GM19099 (cell line): Measurements from ENCODE around the gene ADSS2.

Source experiments
- POLR2A ChIP-seq: IDR thresholded peaks from 3 replicates; pipeline ENCODE4 v1.6.1; 2011; ENCODE audit warnings: low read depth; ENCODE audit not compliant: insufficient read length; ENCODE audit errors: extremely low read depth

Gene ADSS2

GRCh38 chr1:244451539-244451950, at the start of gene ADSS2:
Gene ADSS2, minus strand, starts transcription at chr1:244451909. Its CDS starts 92 bp downstream, at chr1:244451817.
- TF ChIP-seq POLR2A, result peak; percentile 91

DNA sequence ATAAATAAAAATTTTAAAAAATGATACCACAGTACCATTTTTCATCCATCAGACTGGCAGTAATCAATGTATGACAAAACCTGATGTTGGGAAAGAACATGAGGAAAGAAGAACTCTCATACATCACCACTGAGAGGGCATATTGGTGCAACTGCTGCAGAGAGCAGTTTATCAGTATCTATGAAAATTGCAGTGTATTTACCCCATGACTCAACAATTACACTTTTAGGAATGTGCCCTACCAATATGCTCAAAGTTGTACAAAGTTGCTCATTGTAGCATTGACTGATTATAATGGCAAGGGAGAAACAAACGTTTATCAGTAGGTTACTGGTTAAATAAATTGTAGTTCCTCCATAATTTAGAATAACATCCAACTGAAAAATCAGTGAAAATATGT, 46.1 kb upstream of the ADSS2 start:
- no peak for TF ChIP-seq POLR2A

GRCh38 chr1:244496186-244496585, 44.5 kb upstream of the ADSS2 start:
- TF ChIP-seq POLR2A, result no peak

DNA sequence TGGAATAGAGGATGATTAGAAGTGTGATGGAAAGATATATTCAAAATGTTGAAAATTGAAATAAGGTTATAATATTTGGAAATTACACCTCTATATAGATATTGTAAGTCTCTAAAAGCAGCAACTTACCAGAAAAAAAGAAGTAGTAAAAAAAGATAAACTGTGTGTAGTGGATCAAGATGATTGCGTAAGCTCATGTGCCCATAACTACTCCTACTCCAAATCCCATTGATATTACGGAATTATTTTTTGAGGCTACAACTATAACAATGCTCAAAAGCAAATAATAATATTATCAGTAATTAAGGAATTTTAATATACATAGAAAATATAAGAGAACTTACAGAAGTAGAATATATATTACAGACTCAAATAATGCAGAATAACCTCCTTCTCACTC, 42.9 kb upstream of the ADSS2 start:
- TF ChIP-seq POLR2A, result no peak

- TF ChIP-seq POLR2A, result no peak
Observed at GRCh38 chr1:244473059-244473605, 21.4 kb upstream of the ADSS2 start.

- TF ChIP-seq POLR2A, result no peak
Observed at GRCh38 chr1:244466724-244467123, 15.0 kb upstream of the ADSS2 start.

DNA sequence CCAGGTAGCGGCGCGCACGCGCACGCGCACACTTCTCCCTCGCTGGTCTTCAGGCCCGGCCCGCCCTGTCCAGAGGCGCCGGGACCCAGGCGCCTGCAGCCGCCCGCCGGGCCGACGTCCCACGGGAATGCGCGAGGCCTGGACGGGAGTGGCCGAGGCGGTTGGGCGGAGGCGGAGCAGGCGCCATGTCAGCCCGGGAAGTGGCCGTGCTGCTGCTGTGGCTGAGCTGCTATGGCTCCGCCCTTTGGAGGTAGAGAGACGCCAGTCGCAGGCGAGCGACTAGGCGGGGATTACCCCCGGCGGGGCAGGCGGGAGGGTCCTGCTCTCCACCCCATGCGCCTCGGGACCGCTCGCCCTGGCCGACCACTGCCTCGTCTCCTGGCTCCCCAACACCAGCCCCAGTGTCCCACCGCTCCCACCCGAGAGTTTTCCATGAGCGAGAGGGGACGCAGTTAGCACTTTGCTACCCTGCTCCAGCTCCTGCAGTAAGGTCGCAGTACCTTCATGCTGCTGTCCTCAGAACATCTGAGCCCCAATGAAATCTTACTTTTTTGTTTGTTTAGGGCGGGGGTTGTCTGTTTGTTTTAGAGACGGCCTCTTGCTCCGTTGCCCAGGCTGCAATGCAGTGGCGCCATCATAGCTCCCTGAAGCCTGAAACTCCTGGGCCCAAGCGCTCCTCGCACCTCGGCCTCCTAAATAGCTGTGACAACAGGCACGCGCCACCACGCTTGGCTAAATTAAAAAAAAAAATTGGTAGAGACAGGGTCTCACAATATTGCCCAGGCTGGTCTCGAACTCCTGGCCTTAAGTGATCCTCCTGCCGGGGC, 9.7 kb upstream of the ADSS2 start, which contains the start of gene CATSPERE:
TSS of gene CATSPERE (plus strand) at position 29 of the 827 bp plus-strand sequence. CDS start at position 186, 157 bp downstream.
- TF ChIP-seq POLR2A, result peak; percentile 79

DNA sequence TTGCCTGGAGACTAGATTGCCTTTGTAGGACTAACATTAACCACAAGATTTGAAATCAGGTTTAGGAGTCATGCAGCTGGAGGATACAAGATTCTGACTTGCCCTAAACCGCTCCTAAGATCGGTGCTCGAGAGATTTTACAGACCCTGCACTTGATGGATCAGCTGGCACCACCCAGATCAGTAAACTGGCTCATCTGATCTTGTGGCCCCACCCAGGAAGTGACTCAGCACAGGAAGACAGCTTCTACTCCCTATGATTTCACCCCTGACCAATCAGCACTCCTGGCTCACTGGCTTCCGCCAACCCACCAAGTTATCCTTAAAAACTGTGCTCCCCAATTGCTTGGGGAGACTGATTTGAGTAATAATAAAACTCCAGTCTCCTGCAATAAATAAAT, 8.5 kb upstream of the ADSS2 start:
- TF ChIP-seq POLR2A, result no peak

DNA sequence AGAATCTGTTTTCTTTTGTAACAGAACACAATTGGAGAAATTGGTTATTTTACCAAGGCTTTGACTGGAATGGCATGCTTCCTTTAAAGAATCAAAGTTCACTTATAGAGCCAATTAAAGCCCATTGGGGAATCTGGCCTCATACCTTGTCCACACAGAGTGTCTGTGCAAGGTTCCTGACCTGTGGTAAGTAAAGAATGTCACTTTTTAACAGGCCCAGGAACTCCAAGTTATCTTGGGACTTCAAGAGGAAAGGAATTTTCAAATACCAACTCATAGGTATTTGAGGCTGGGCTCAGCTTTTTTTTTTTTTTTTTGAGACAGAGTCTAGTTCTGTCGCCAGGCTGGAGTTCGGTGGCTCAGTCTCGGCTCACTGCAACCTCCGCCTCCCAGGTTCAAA, 7.1 kb upstream of the ADSS2 start:
- TF ChIP-seq POLR2A, result no peak

- TF ChIP-seq POLR2A, result no peak
Observed at GRCh38 chr1:244456586-244456985, 4.9 kb upstream of the ADSS2 start.

DNA sequence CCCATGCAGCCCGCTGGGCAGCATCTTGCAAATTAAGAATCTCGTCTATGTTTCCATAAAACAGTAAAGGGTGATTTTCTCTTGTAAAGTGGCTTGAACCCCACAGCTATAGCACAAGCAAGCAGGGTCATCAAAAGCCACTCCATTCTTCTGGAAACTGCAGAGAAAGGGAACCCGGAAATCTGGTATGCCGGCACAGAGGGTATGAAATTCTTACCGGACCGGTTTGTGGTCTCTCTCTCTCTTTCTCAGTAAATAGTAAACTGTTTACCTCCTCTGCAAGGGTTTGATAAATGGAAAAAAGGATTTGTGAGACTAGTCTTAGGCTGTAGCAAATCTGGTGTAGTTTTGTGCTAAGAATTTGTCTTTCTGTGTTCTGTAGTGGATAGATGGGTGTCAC, 2.7 kb upstream of the ADSS2 start:
- TF ChIP-seq POLR2A, result no peak

- TF ChIP-seq POLR2A, result peak; percentile 12
Observed at GRCh38 chr1:244451951-244452795, 464 bp upstream of the ADSS2 start.

- no peak for TF ChIP-seq POLR2A
Observed at GRCh38 chr1:244450597-244451538, 841 bp downstream of the ADSS2 start.

DNA sequence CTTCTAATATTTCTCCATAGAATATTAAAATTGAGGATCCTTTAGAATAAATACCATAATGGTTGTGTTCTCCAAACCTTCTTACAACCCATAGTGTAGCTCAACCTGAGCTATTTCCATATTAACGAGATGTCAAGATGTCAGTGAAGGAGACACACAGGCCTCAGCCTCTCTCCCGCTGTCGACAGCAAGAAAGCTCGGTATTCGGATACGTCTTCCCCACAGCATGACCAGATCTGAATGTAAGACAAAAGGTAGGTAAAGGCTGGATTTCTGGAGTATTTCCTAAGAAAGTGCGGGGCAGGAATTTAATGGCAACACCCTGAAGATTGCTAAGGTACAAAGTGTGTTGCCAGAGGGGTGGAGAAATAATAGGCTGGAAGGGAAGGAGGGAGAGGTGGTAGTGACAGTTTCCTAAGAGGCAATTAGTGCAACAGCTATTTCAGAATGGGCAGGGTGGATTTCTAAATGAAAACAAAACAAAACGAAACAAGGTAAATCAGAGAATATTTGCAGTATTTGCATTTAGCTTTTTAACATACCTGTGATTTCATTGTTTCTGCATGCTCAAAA, 1.7 kb downstream of the ADSS2 start:
- TF ChIP-seq POLR2A, result no peak
